ENCODE results near the gene JSRP1. TPM values are rescaled to one million over a fixed set of nuclear protein-coding genes. Genes with fewer than 3 reads are reported as not detected.

The JSRP1 gene
- total RNA-seq, 4 donors from 2014 or later: not detected

DNA sequence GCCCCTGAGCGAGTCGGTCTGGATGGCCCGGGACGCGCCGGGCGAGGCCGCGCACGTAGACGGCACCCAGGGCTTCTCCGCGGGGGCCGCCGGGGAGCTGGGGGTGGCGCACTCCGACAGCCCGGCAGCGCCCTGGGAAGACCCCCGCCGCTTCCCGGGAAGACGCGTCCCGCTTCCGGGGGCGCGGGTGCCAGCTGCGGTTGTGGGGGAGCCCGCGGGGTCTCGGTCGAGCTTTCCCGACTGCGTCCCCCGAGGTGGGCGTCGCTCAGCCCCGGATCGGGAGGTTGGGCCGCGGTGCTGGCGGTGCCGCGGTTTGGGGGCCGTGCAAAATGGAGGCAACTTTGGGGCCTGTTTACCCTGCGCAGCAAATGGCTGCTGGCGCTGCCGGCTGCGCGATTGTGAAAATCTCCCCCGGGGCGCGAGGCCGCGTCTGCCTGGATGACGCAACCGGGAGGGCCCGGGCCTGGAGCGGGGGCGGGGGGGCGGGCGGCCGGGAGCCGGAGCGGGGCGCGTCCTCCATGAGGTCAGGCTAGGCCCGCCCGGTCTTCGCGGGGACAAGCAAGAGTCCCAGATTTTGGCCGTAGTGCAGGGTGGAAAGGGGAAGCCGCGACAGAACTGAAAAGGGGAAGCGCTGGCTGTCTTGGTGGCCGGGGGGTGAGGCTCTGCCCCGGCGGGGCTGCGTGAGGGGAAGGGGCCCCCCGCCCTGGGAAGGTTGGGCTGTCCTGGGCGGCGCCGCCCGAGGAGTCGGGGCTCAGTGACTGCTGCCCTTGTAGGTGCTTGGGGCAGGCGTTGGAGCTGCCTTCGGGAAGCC lies 14.4 kb upstream of the JSRP1 start:
- H3K36me3 ChIP-seq: peaks cover 0 to 19% (median 0%) of the 10 kb centered on the region in 3 donors
- peak overlapping the region; percentile 87 to 98 (median 92) for H3K4me3 ChIP-seq

DNA sequence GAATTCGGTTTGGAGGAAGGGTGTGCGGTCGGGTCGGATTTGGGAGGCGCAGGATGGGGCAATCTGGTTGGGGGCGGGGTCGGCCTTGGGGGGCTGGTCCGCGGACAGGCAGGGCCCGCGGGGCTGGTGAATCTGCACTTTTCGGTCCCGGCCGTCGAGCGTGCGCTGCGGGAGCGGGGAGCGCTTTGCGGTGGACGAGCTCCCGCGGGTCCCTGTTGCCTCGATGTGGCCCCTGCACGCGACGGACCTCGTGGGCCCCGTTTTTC lies 13.9 kb upstream of the JSRP1 start:
- DNase-seq: peak in 2 of 3 donors; percentile 67 to 74
- Histone ChIP-seq H3K4me1 (peaks cover 11 to 48% (median 32%) of the 10 kb centered on the region in 4 donors), H3K27me3 (no peaks in the 10 kb centered on the region)

More for the DNA sequence above, 14.4 kb upstream of the JSRP1 start:
- TF ChIP-seq POLR2A (IDR thresholded peaks at IDR 0.05): peak; percentile 47 to 69
- TF ChIP-seq, protein P1, sequence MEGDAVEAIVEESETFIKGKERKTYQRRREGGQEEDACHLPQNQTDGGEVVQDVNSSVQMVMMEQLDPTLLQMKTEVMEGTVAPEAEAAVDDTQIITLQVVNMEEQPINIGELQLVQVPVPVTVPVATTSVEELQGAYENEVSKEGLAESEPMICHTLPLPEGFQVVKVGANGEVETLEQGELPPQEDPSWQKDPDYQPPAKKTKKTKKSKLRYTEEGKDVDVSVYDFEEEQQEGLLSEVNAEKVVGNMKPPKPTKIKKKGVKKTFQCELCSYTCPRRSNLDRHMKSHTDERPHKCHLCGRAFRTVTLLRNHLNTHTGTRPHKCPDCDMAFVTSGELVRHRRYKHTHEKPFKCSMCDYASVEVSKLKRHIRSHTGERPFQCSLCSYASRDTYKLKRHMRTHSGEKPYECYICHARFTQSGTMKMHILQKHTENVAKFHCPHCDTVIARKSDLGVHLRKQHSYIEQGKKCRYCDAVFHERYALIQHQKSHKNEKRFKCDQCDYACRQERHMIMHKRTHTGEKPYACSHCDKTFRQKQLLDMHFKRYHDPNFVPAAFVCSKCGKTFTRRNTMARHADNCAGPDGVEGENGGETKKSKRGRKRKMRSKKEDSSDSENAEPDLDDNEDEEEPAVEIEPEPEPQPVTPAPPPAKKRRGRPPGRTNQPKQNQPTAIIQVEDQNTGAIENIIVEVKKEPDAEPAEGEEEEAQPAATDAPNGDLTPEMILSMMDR (IDR thresholded peaks at IDR 0.05): no peak
- peak; percentile 70 to 90 (median 87) for DNase-seq
- no peaks in the 10 kb centered on the region for H3K27me3 ChIP-seq
- H3K9me3 ChIP-seq: no peaks in the 10 kb centered on the region
- peaks cover 11 to 53% (median 34%) of the 10 kb centered on the region in 4 donors for H3K4me1 ChIP-seq
- peak overlapping the region; percentile 98 to 99 (median 98) for H3K27ac ChIP-seq

DNA sequence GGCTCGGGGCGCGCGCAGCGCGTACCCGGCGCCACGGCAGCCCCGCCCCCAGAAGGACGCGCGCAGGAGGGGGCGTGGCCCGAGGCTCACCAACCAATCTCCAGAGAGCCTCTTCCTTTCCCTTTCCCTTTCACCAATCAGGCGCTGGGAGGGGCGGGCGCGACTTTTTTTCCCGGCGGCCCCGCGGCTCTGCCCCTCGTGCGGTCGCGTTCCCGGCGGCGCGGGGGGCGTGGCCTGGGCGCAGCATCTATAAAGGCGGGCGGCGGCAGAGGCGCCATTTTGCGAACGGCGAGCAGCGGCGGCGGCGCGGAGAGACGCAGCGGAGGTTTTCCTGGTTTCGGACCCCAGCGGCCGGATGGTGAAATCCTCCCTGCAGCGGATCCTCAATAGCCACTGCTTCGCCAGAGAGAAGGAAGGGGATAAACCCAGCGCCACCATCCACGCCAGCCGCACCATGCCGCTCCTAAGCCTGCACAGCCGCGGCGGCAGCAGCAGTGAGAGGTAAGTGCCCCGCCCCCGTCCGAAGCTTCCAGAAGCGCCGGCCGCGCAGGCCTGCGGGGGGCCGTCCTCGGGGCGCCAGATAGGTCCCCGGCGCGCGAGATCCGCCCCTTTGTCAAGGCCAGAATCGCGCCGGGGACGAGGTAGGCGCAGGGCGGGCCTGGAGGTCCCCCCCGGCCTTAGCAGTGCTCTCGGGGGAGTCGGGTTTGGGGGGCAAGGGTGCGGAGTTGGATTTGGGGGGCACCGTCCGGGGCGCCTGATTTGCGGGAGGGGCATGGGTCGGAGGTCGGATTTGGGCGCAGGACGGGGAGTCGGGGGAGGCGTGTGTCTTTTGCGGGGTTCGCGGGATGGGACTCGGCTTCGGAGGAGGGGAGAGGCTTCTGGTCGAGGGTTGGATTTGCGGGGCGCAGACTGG lies 13.3 kb upstream of the JSRP1 start:
- H3K27me3 ChIP-seq: no peaks in the 10 kb centered on the region
- H3K27ac ChIP-seq: peak overlapping the region; percentile 98 to 99 (median 98)
- peak; percentile 100 for TF ChIP-seq POLR2A (IDR thresholded peaks at IDR 0.05)
- TF ChIP-seq, protein P1 (IDR thresholded peaks at IDR 0.05): peak in 4 of 6 experiments; percentile 38 to 65 (median 56)
- H3K36me3 ChIP-seq: peaks cover 0 to 19% (median 0%) of the 10 kb centered on the region in 3 donors
- no peaks in the 10 kb centered on the region for H3K9me3 ChIP-seq
- peak; percentile 97 to 99 (median 99) for DNase-seq
- H3K4me3 ChIP-seq: peak overlapping the region; percentile 87 to 98 (median 92)
- peaks cover 11 to 44% (median 30%) of the 10 kb centered on the region in 4 donors for H3K4me1 ChIP-seq

More for the DNA sequence above, 13.9 kb upstream of the JSRP1 start:
- H3K36me3 ChIP-seq: peaks cover 0 to 19% (median 0%) of the 10 kb centered on the region in 3 donors
- no peak for TF ChIP-seq POLR2A (IDR thresholded peaks at IDR 0.05)
- TF ChIP-seq, protein P1 (IDR thresholded peaks at IDR 0.05): no peak
- H3K9me3 ChIP-seq: no peaks in the 10 kb centered on the region
- peak overlapping the region; percentile 98 to 99 (median 98) for H3K27ac ChIP-seq
- peak overlapping the region; percentile 87 to 98 (median 92) for H3K4me3 ChIP-seq

DNA sequence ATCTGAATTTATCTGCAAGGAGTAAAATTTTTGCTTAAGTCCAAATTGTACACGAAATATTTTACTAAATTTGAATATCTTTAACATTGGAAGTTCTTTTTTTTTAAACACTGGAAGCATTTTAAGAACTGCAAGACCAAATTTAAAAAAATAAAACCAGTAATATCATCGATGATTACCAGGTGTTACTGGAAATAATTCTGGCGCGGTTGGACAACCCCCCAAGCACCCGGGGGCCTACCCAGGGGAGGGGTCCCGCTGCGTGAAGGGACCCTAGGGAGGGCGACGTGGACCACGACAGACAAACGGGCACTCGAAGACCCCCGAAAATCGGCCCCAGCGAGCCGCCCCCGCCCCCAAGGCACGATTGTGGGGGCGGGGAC lies 12.6 kb upstream of the JSRP1 start:
- Histone ChIP-seq H3K4me3 (peak overlapping the region; percentile 87 to 98 (median 92)), H3K4me1 (peaks cover 9 to 38% (median 28%) of the 10 kb centered on the region in 4 donors), H3K27me3 (no peaks in the 10 kb centered on the region), H3K27ac (peak overlapping the region; percentile 38 to 99 (median 83)), H3K9me3 (no peaks in the 10 kb centered on the region), H3K36me3 (peaks cover 0 to 19% (median 0%) of the 10 kb centered on the region in 3 donors)
- no peak for TF ChIP-seq POLR2A (IDR thresholded peaks at IDR 0.05)
- TF ChIP-seq, protein P1 (IDR thresholded peaks at IDR 0.05): no peak
- no peak for DNase-seq

DNA sequence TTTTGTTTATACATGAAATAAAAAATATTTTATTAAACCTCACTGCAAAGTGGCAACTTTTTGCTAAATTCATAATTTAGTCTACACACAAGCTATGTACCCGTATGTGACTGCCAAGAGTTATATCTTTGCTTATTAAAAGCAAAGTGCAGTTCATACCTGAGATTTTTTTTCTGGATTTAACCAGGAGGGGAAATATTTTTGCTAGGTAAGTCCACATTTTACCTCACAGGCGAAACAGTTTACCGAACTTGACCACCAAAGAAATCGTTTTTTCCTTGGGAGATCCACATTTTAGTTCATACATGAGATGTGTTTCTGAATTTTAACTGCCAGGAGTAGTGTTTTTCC lies 12.2 kb upstream of the JSRP1 start:
- Histone ChIP-seq H3K9me3 (no peaks in the 10 kb centered on the region), H3K4me3 (peak overlapping the region in 2 of 4 donors; percentile 87 to 91), H3K36me3 (peaks cover 0 to 19% (median 0%) of the 10 kb centered on the region in 3 donors), H3K4me1 (peaks cover 6 to 37% (median 26%) of the 10 kb centered on the region in 4 donors), H3K27me3 (no peaks in the 10 kb centered on the region), H3K27ac (peak overlapping the region in 1 of 4 donors; percentile 98)
- no peak for DNase-seq
- TF ChIP-seq POLR2A (IDR thresholded peaks at IDR 0.05): no peak
- TF ChIP-seq, protein P1 (IDR thresholded peaks at IDR 0.05): no peak
